Measurements from ENCODE around the gene ITPRID2. TPM values are rescaled to one million over a fixed set of nuclear protein-coding genes. Genes with fewer than 3 reads are reported as not detected.

ITPRID2 gene
- total and polyA plus RNA-seq, 2 of the 13 experiments (the other 11 are each of a cell fraction or from before 2014, with no cell fraction given): 44.8 to 62.3 TPM

GRCh38 chr2:181891966-181892798, 652 bp downstream of the ITPRID2 start (continued):
- TF ChIP-seq FOXO4 (CRISPR knock-in tag; conservative IDR thresholded peaks at IDR 0.05) (peak; percentile 100), ZNF652 (CRISPR knock-in tag; IDR thresholded peaks at IDR 0.05; ENCODE audit: borderline replicate concordance, low read depth) (no peak), ZNF776 (CRISPR knock-in tag; IDR thresholded peaks at IDR 0.05) (peak; percentile 94; the same call in 1 of the 2 replicates), HNRNPH1 (optimal IDR thresholded peaks at IDR 0.05; ENCODE audit: low read depth, low read length) (no peak), ZNF383 (CRISPR knock-in tag; IDR thresholded peaks at IDR 0.05; ENCODE audit: borderline replicate concordance) (no peak), CBX2 (IDR thresholded peaks at IDR 0.05; ENCODE audit: low read depth, low read length) (no peak), CBX2 (CRISPR knock-in tag; IDR thresholded peaks at IDR 0.05; ENCODE audit: low read depth) (peak; percentile 88; the same call in 1 of the 2 replicates), ZNF788 (CRISPR knock-in tag; IDR thresholded peaks at IDR 0.05; ENCODE audit: borderline replicate concordance) (peak; percentile 90), SMARCC2 (IDR thresholded peaks at IDR 0.05) (no peak), ZNF382 (CRISPR knock-in tag; IDR thresholded peaks at IDR 0.05; ENCODE audit: borderline replicate concordance) (no peak), AFF4 (CRISPR knock-in tag; IDR thresholded peaks at IDR 0.05) (0 out of 2 replicates have a peak, but pooled peaks have one; percentile 59), NFIB (CRISPR knock-in tag; IDR thresholded peaks at IDR 0.05; ENCODE audit: borderline replicate concordance) (0 out of 2 replicates have a peak, but pooled peaks have one; percentile 89), SSRP1 (CRISPR knock-in tag; IDR thresholded peaks at IDR 0.05) (no peak)
- TF ChIP-seq, protein P1, sequence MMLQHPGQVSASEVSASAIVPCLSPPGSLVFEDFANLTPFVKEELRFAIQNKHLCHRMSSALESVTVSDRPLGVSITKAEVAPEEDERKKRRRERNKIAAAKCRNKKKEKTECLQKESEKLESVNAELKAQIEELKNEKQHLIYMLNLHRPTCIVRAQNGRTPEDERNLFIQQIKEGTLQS (CRISPR knock-in tag; IDR thresholded peaks at IDR 0.05): peak; percentile 48; the same call in 1 of the 2 replicates
- TF ChIP-seq, protein P2, sequence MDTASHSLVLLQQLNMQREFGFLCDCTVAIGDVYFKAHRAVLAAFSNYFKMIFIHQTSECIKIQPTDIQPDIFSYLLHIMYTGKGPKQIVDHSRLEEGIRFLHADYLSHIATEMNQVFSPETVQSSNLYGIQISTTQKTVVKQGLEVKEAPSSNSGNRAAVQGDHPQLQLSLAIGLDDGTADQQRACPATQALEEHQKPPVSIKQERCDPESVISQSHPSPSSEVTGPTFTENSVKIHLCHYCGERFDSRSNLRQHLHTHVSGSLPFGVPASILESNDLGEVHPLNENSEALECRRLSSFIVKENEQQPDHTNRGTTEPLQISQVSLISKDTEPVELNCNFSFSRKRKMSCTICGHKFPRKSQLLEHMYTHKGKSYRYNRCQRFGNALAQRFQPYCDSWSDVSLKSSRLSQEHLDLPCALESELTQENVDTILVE (CRISPR knock-in tag; IDR thresholded peaks at IDR 0.05): peak; percentile 63; the same call in 1 of the 2 replicates
- TF ChIP-seq, protein P3, sequence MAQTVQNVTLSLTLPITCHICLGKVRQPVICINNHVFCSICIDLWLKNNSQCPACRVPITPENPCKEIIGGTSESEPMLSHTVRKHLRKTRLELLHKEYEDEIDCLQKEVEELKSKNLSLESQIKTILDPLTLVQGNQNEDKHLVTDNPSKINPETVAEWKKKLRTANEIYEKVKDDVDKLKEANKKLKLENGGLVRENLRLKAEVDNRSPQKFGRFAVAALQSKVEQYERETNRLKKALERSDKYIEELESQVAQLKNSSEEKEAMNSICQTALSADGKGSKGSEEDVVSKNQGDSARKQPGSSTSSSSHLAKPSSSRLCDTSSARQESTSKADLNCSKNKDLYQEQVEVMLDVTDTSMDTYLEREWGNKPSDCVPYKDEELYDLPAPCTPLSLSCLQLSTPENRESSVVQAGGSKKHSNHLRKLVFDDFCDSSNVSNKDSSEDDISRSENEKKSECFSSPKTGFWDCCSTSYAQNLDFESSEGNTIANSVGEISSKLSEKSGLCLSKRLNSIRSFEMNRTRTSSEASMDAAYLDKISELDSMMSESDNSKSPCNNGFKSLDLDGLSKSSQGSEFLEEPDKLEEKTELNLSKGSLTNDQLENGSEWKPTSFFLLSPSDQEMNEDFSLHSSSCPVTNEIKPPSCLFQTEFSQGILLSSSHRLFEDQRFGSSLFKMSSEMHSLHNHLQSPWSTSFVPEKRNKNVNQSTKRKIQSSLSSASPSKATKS (CRISPR knock-in tag; IDR thresholded peaks at IDR 0.05): peak; percentile 92; the same call in 1 of the 2 replicates
- TF ChIP-seq, protein P4, sequence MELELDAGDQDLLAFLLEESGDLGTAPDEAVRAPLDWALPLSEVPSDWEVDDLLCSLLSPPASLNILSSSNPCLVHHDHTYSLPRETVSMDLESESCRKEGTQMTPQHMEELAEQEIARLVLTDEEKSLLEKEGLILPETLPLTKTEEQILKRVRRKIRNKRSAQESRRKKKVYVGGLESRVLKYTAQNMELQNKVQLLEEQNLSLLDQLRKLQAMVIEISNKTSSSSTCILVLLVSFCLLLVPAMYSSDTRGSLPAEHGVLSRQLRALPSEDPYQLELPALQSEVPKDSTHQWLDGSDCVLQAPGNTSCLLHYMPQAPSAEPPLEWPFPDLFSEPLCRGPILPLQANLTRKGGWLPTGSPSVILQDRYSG (CRISPR knock-in tag; IDR thresholded peaks at IDR 0.05): peak; percentile 94; the same call in 1 of the 2 replicates
